GM23338 (cell line): ENCODE measurements around the gene USP2. TPM values are rescaled to one million over a fixed set of nuclear protein-coding genes. Genes with fewer than 3 reads are reported as not detected.

Source experiments
- ATAC-seq: fragments of 200-7000 bp; cut with Tn5 transposase; 3 replicates; pipeline ENCODE4 v1.9.1; 2020
- DNase-seq: peaks from one replicate; pipeline ENCODE4 v3.0.0-alpha.2; 2015; ENCODE audit warnings: low spot score
- H2AFZ ChIP-seq: fragments of 200-600 bp; sonication (generic); 2 replicates; pipeline ENCODE4 v1.8.0; 2016; ENCODE audit warnings: antibody characterized with exemption, mild to moderate bottlenecking, moderate library complexity
- H3F3A ChIP-seq: fragments of 200-600 bp; sonication (generic); replicated peaks from 2 replicates; pipeline ENCODE4 v1.8.0; 2017; ENCODE audit warnings: antibody characterized with exemption, mixed run types, low read depth
- H3K27ac ChIP-seq: fragments of 200-600 bp; sonication (generic); 2 replicates; pipeline ENCODE4 v1.6.1; 2016; ENCODE audit warnings: low read depth
- H3K27me3 ChIP-seq: fragments of 200-600 bp; sonication (generic); 2 replicates; pipeline ENCODE4 v1.8.0; 2016; ENCODE audit warnings: mild to moderate bottlenecking, mixed run types, moderate library complexity; ENCODE audit not compliant: insufficient read depth
- H3K36me3 ChIP-seq: fragments of 200-600 bp; sonication (generic); 2 replicates; pipeline ENCODE4 v1.8.0; 2016; ENCODE audit warnings: mild to moderate bottlenecking; ENCODE audit not compliant: insufficient read depth
- H3K4me1 ChIP-seq: fragments of 200-600 bp; sonication (generic); 2 replicates; pipeline ENCODE4 v1.8.0; 2016; ENCODE audit warnings: mild to moderate bottlenecking, moderate library complexity; ENCODE audit not compliant: insufficient read depth
- H3K4me2 ChIP-seq: fragments of 200-600 bp; sonication (generic); 2 replicates; pipeline ENCODE4 v1.7.1; 2017; ENCODE audit warnings: mixed run types
- H3K4me3 ChIP-seq: fragments of 200-600 bp; sonication (generic); 2 replicates; pipeline ENCODE4 v1.6.1; 2016; ENCODE audit warnings: mixed run types
- H3K79me2 ChIP-seq: fragments of 200-600 bp; sonication (generic); replicated peaks from 2 replicates; pipeline ENCODE4 v1.8.0; 2017; ENCODE audit warnings: mild to moderate bottlenecking; ENCODE audit not compliant: insufficient read depth
- H3K9me2 ChIP-seq: fragments of 200-600 bp; sonication (generic); 2 replicates; pipeline ENCODE4 v1.8.0; 2017; ENCODE audit not compliant: insufficient read depth
- H4K20me1 ChIP-seq: fragments of 200-600 bp; sonication (generic); replicated peaks from 2 replicates; pipeline ENCODE4 v1.8.0; 2017; ENCODE audit warnings: mild to moderate bottlenecking; ENCODE audit not compliant: insufficient read depth
- H3K27ac Mint-ChIP-seq: 2 replicates; pipeline ENCODE4 v1.8.0; 2020; ENCODE audit warnings: inconsistent platforms, mild to moderate bottlenecking, moderate library complexity, mixed read lengths
- H3K27me3 Mint-ChIP-seq: 3 replicates; pipeline ENCODE4 v1.8.0; 2022; ENCODE audit warnings: low read depth, mild to moderate bottlenecking, moderate library complexity, mixed read lengths, inconsistent platforms; ENCODE audit not compliant: insufficient read depth, poor library complexity
- H3K36me3 Mint-ChIP-seq: 3 replicates; pipeline ENCODE4 v1.8.0; 2021; ENCODE audit warnings: low read depth, mild to moderate bottlenecking, inconsistent platforms, moderate library complexity, mixed read lengths
- H3K4me1 Mint-ChIP-seq: 3 replicates; pipeline ENCODE4 v1.8.0; 2020; ENCODE audit warnings: mild to moderate bottlenecking, inconsistent platforms, mixed read lengths
- H3K4me3 Mint-ChIP-seq: 3 replicates; pipeline ENCODE4 v1.8.0; 2021; ENCODE audit warnings: moderate library complexity, mild to moderate bottlenecking, inconsistent platforms, mixed read lengths
- H3K9me3 Mint-ChIP-seq: 3 replicates; pipeline ENCODE4 v1.8.0; 2020; ENCODE audit warnings: moderate library complexity, mild to moderate bottlenecking, inconsistent platforms, mixed read lengths
- CREB1 ChIP-seq: fragments of 250-450 bp; sonication (Bioruptor Pico); IDR thresholded peaks from 2 replicates; pipeline ENCODE4 v1.5.0; 2020; ENCODE audit warnings: low read depth, mild to moderate bottlenecking, moderate library complexity
- CTCF ChIP-seq, 2 experiments: fragments of 200-600 bp in 1 of 2; sonication (generic) in 1 of 2; conservative IDR thresholded peaks; 2 replicates each; pipeline versions ENCODE4 v1.5.1 to v1.6.1; 2016 to 2017; ENCODE audit warnings: antibody characterized with exemption in 2 of 2, low read depth in 2 of 2, mild to moderate bottlenecking in 2 of 2, moderate library complexity in 1 of 2
- ETS1 ChIP-seq: IDR thresholded peaks from 2 replicates; pipeline ENCODE4 v1.6.1; 2016; ENCODE audit warnings: antibody characterized with exemption
- EZH2 ChIP-seq: fragments of 200-600 bp; sonication (generic); IDR thresholded peaks from one replicate; pipeline ENCODE4 v1.8.0; 2017; ENCODE audit warnings: antibody characterized with exemption, mild to moderate bottlenecking, low read depth; ENCODE audit not compliant: unreplicated experiment
- EZH2phosphoT487 ChIP-seq: fragments of 200-600 bp; sonication (generic); IDR thresholded peaks from one replicate; pipeline ENCODE4 v1.8.1; 2018; ENCODE audit warnings: antibody characterized with exemption; ENCODE audit not compliant: unreplicated experiment
- NANOG ChIP-seq: IDR thresholded peaks from 2 replicates; pipeline ENCODE4 v1.6.1; 2016; ENCODE audit warnings: antibody characterized with exemption, borderline replicate concordance
- ZNF331 ChIP-seq: fragments of 250-450 bp; sonication (Bioruptor Pico); IDR thresholded peaks from 2 replicates; pipeline ENCODE4 v1.5.0; 2020; ENCODE audit warnings: low read depth, mild to moderate bottlenecking, moderate library complexity
- ZNF462 ChIP-seq: fragments of 250-450 bp; sonication (Bioruptor Pico); IDR thresholded peaks from 2 replicates; pipeline ENCODE4 v1.5.0; 2020; ENCODE audit warnings: mild to moderate bottlenecking, moderate library complexity
- polyA plus RNA-seq: library from polyadenylated mRNA; unstranded; fragments of >200 nt; fragmentation: Nextera tagmentation; extraction: Ambion mirVana; gene quantifications from 2 replicates; pipeline ENCODE4 v1.2.1, GENCODE V29; 2016
- total RNA-seq: library from RNA; depleted of rRNA; stranded (reverse); fragments of >200 nt; shearing (Covaris generic); gene quantifications from 2 replicates; pipeline ENCODE4 v1.2.3, GENCODE V29; 2014

USP2 gene
- total and polyA plus RNA-seq, 2 experiments from 2014 or later, result 4.9 to 5.0 TPM

GRCh38 chr11:119373059-119373920, 8.2 kb downstream of the USP2 start:
- Mint-ChIP-seq H3K4me3 (no peak overlapping the region), H3K27ac (no peak overlapping the region), H3K36me3 (no peaks in the 10 kb centered on the region; the same call in 2 of the 3 replicates), H3K4me1 (peaks cover 70% of the 10 kb centered on the region), H3K27me3 (peaks cover 19% of the 10 kb centered on the region), H3K9me3 (no peaks in the 10 kb centered on the region)
- no peak overlapping the region for H3K4me2 ChIP-seq
- H2AFZ ChIP-seq, result no peak overlapping the region
- no peaks in the 10 kb centered on the region for H3K27me3 ChIP-seq
- ATAC-seq, result no peak
- no peak overlapping the region for H3K4me3 ChIP-seq
- H3K79me2 ChIP-seq, result no peaks in the 10 kb centered on the region
- H3F3A ChIP-seq, result no peaks in the 10 kb centered on the region
- no peak for TF ChIP-seq EZH2phosphoT487
- H4K20me1 ChIP-seq, result no peaks in the 10 kb centered on the region; the same call in 1 of the 2 replicates
- no peaks in the 10 kb centered on the region for H3K36me3 ChIP-seq
- no peak overlapping the region for H3K27ac ChIP-seq
- peaks cover 30% of the 10 kb centered on the region for H3K4me1 ChIP-seq
- no peak for DNase-seq
- no peaks in the 10 kb centered on the region for H3K9me2 ChIP-seq

GRCh38 chr11:119372260-119373058, 9.0 kb downstream of the USP2 start:
- Histone ChIP-seq H4K20me1 (no peaks in the 10 kb centered on the region; the same call in 1 of the 2 replicates), H3K9me2 (no peaks in the 10 kb centered on the region), H3K4me1 (peaks cover 28% of the 10 kb centered on the region), H3K79me2 (no peaks in the 10 kb centered on the region), H3K36me3 (no peaks in the 10 kb centered on the region), H3K27me3 (no peaks in the 10 kb centered on the region), H3K4me2 (no peak overlapping the region), H3F3A (no peaks in the 10 kb centered on the region), H3K27ac (no peak overlapping the region), H3K4me3 (no peak overlapping the region), H2AFZ (no peak overlapping the region)
- H3K36me3 Mint-ChIP-seq, result no peaks in the 10 kb centered on the region; the same call in 2 of the 3 replicates
- H3K4me1 Mint-ChIP-seq, result peaks cover 69% of the 10 kb centered on the region
- H3K27ac Mint-ChIP-seq, result no peak overlapping the region
- no peaks in the 10 kb centered on the region for H3K9me3 Mint-ChIP-seq
- H3K27me3 Mint-ChIP-seq, result peaks cover 19% of the 10 kb centered on the region
- H3K4me3 Mint-ChIP-seq, result no peak overlapping the region
- DNase-seq, result no peak
- ATAC-seq, result no peak
- TF ChIP-seq ZNF331 (CRISPR knock-in tag) (no peak), EZH2phosphoT487 (no peak), NANOG (no peak), ZNF462 (CRISPR knock-in tag) (no peak), EZH2 (no peak), CREB1 (CRISPR knock-in tag) (no peak), CTCF (conservative IDR thresholded peaks at IDR 0.05; ENCODE audit: low read depth in 2 of 2) (no peak), ETS1 (no peak)
